Calu3 (cell line): Measurements from ENCODE around the gene COL4A2. TPM values are rescaled to one million over a fixed set of nuclear protein-coding genes. Genes with fewer than 3 reads are reported as not detected.

Source experiments
- BruUV-seq: library from RNA; stranded (reverse); fragments of 400-500 nt; replicated peaks from 2 replicates; lab custom pipeline; 2021; lab: Mats Ljungman, UMichigan
- CTCF ChIA-PET: fragments of 300-600 bp; sonication (Branson Sonifier 250); formaldehyde crosslinking; loops from one replicate; lab custom pipeline; 2022; ENCODE audit warnings: antibody characterized with exemption; lab: Charles Lee
- DNase-seq: peaks from one replicate; pipeline ENCODE4 v3.0.0; 2022
- H3K27ac Mint-ChIP-seq: one replicate; pipeline ENCODE4 v1.8.0; 2022; ENCODE audit warnings: mixed read lengths; ENCODE audit not compliant: unreplicated experiment
- H3K27me3 Mint-ChIP-seq: one replicate; pipeline ENCODE4 v1.8.0; 2022; ENCODE audit warnings: mixed read lengths; ENCODE audit not compliant: unreplicated experiment
- H3K36me3 Mint-ChIP-seq: one replicate; pipeline ENCODE4 v1.8.0; 2022; ENCODE audit warnings: mild to moderate bottlenecking, moderate library complexity, mixed read lengths; ENCODE audit not compliant: insufficient read depth, unreplicated experiment
- H3K4me1 Mint-ChIP-seq: one replicate; pipeline ENCODE4 v1.8.0; 2022; ENCODE audit warnings: mild to moderate bottlenecking, low read depth, mixed read lengths; ENCODE audit not compliant: unreplicated experiment
- H3K4me3 Mint-ChIP-seq: one replicate; pipeline ENCODE4 v1.8.0; 2022; ENCODE audit warnings: mild to moderate bottlenecking, low read depth, moderate library complexity, mixed read lengths; ENCODE audit not compliant: unreplicated experiment
- H3K9me3 Mint-ChIP-seq: one replicate; pipeline ENCODE4 v1.8.0; 2022; ENCODE audit warnings: low read depth, mixed read lengths; ENCODE audit not compliant: unreplicated experiment
- CTCF ChIP-seq: fragments of 200-600 bp; IDR thresholded peaks from one replicate; pipeline ENCODE4 v1.8.0; 2022; ENCODE audit warnings: antibody characterized with exemption; ENCODE audit not compliant: unreplicated experiment
- intact Hi-C: fragments of 100-400 bp; cut with micrococcal nuclease; formaldehyde crosslinking; loops from one replicate; pipeline ENCODE4 v1.10.0; 2022; ENCODE audit not compliant: unreplicated experiment
- total RNA-seq: library from RNA; stranded (reverse); gene quantifications from 2 replicates; pipeline ENCODE4 v1.2.3, GENCODE V29; 2022

Gene COL4A2
- total RNA-seq, 1 experiment from 2014 or later, result 0.42 TPM

DNA sequence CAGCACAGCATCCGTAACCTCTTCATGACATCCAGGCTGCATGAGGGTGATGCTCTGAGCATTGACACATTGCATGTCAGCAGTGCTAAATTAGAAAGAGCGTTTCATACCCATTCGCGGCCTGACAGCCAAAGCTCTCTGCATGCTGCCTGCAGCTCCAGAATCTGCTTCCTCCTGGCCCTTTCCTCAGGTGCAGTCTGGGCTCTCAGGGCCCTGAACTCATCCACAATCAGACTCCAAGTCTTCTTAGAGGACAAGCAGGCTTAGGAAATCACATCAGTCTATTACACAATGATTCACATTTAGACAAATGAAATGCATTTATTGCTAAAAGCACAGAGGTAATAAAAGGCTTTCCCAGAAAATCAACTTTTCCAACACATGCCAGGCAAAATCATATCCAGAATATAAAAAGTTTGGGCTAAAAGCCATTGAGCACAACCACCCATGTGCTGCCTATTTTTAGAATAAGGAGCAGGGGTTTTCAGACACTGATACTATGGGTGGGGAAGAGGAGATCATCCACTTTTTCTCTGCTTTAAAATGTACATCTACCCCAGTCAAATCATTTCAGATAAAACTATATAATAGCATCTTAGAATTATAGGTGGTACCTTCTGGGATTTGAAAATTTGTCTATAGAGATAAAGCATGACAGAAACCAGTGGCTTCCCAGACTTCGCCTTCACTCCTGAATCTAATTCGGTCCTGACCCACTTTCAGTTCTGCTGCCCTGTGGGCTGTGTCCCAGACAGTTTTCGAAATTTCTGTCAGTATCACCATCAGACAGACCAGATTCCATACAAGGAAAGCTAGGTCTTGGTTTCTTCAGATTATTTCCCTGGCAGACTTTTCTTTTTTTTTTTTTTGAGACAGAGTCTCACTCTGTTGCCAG lies 109.3 kb downstream of the COL4A2 start:
- no peaks in the 10 kb centered on the region for H3K27me3 Mint-ChIP-seq
- CTCF ChIA-PET, result no interaction called here
- intact Hi-C loops, result no loop called here
- no TSS peak for BruUV-seq
- H3K4me3 Mint-ChIP-seq, result no peak overlapping the region
- H3K27ac Mint-ChIP-seq, result no peak overlapping the region
- TF ChIP-seq CTCF, result no peak
- H3K9me3 Mint-ChIP-seq, result no peaks in the 10 kb centered on the region
- no peaks in the 10 kb centered on the region for H3K4me1 Mint-ChIP-seq
- peaks cover 4% of the 10 kb centered on the region for H3K36me3 Mint-ChIP-seq
- DNase-seq, result no peak

- peak; percentile 37 for DNase-seq
- TF ChIP-seq CTCF, result no peak
- H3K36me3 Mint-ChIP-seq, result peaks cover 4% of the 10 kb centered on the region
- no peaks in the 10 kb centered on the region for H3K9me3 Mint-ChIP-seq
- H3K27me3 Mint-ChIP-seq, result no peaks in the 10 kb centered on the region
- no peaks in the 10 kb centered on the region for H3K4me1 Mint-ChIP-seq
- CTCF ChIA-PET, result interaction anchor here (1.2 kb wide), 1 partner anchor 25 kb away, joined by 8 read pairs; no protein-coding TSS in a partner anchor
- intact Hi-C loops, result no loop called here
- H3K4me3 Mint-ChIP-seq, result peak overlapping the region; percentile 50
- BruUV-seq, result no TSS peak
- peak overlapping the region; percentile 92 for H3K27ac Mint-ChIP-seq
These were observed 111.9 kb downstream of the COL4A2 start for GRCh38 chr13:110418944-110419343.

DNA sequence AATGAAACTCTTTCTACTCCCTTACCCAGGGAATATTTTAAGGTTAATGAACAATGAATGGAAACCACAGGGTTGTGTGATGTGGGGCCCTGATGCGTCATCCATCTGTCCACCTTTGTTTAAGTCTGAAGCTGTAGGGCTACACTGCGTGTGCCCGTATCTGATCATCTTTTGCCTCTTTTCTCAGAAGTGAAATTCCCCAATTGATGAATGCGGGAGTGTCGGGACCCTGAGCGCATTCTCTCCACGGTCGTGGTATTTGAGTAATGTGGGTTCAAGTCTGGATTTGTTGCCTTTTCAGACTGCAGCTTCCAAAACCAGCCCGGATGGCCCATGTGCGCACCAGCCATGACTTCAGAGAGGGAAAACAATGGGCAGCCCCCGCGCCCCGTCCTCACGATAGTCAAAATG lies 112.3 kb downstream of the COL4A2 start:
- H3K27me3 Mint-ChIP-seq, result no peaks in the 10 kb centered on the region
- peak overlapping the region; percentile 50 for H3K4me3 Mint-ChIP-seq
- CTCF ChIA-PET, result interaction anchor here (1.2 kb wide), 1 partner anchor 25 kb away, joined by 8 read pairs; no protein-coding TSS in a partner anchor
- H3K36me3 Mint-ChIP-seq, result peaks cover 4% of the 10 kb centered on the region
- H3K9me3 Mint-ChIP-seq, result no peaks in the 10 kb centered on the region
- no peak for TF ChIP-seq CTCF
- intact Hi-C loops, result no loop called here
- peak; percentile 25 for DNase-seq
- no peaks in the 10 kb centered on the region for H3K4me1 Mint-ChIP-seq
- peak overlapping the region; percentile 92 for H3K27ac Mint-ChIP-seq
- BruUV-seq, result TSS peak; percentile 78

DNA sequence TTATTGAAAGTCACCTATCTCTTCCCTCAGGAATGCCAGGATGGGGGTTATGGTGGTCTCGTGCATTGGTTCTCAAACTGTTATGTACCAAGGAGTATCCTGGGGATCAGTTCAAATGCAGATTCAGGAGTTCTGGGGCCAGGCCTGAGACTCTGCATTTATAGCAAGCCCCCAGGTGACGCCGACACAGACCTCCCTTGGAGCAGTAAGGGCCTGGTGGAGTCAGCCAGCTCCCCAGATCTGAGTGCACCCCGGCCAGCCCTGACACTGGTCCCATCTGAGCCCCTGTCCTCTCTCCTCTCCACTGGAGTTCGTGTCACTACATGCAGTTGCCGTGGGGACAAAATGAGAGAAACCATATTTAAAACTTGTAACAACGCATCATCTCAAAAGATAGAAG lies 112.9 kb downstream of the COL4A2 start:
- Mint-ChIP-seq H3K27me3 (no peaks in the 10 kb centered on the region), H3K27ac (no peak overlapping the region), H3K4me1 (no peaks in the 10 kb centered on the region), H3K9me3 (no peaks in the 10 kb centered on the region), H3K4me3 (no peak overlapping the region), H3K36me3 (peaks cover 4% of the 10 kb centered on the region)
- no peak for DNase-seq
- BruUV-seq, result no TSS peak
- no peak for TF ChIP-seq CTCF
- intact Hi-C loops, result no loop called here
- CTCF ChIA-PET, result interaction anchor here (1.2 kb wide), 1 partner anchor 24 kb away, joined by 8 read pairs; no protein-coding TSS in a partner anchor
